ENCODE measurements around the gene NOP16. TPM values are rescaled to one million over a fixed set of nuclear protein-coding genes. Genes with fewer than 3 reads are reported as not detected.

Gene NOP16, protein sequence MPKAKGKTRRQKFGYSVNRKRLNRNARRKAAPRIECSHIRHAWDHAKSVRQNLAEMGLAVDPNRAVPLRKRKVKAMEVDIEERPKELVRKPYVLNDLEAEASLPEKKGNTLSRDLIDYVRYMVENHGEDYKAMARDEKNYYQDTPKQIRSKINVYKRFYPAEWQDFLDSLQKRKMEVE
- total RNA-seq: 4.8 and 10.4 TPM in 2 replicates

DNA sequence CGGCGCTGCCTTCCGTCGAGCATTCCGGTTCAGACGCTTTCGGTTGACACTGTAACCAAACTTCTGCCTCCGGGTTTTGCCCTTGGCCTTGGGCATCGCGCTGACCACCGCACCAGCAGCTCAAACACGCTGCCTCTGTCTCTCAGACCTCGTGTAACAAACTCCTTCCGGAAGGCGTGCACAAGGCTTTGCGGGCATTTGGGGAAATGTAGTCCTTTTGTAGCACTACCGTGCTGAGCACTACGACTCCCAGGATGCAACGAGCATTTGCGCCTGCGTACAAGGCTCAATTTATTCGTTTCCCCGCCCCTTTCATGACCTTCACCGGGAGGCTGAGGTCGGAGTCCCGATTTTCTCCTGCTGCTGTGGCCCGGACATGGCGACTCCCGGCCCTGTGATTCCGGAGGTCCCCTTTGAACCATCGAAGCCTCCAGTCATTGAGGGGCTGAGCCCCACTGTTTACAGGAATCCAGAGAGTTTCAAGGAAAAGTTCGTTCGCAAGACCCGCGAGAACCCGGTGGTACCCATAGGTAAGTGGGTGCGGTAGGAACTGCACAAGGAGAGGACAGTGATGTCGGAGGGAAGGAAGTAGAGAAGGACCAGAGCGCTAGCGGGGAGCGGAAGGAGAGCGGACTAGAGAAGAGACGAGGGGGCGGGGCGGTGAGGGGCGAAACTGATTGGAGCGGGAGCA lies at the start of gene NOP16, which contains the start of gene HIGD2A:
TSS of gene NOP16 (minus strand) at position 155 of the 691 bp plus-strand sequence. CDS start at position 96, 59 bp downstream.
TSS of gene HIGD2A (plus strand) at position 308 of the 691 bp plus-strand sequence. CDS start at position 377, 69 bp downstream.

DNA sequence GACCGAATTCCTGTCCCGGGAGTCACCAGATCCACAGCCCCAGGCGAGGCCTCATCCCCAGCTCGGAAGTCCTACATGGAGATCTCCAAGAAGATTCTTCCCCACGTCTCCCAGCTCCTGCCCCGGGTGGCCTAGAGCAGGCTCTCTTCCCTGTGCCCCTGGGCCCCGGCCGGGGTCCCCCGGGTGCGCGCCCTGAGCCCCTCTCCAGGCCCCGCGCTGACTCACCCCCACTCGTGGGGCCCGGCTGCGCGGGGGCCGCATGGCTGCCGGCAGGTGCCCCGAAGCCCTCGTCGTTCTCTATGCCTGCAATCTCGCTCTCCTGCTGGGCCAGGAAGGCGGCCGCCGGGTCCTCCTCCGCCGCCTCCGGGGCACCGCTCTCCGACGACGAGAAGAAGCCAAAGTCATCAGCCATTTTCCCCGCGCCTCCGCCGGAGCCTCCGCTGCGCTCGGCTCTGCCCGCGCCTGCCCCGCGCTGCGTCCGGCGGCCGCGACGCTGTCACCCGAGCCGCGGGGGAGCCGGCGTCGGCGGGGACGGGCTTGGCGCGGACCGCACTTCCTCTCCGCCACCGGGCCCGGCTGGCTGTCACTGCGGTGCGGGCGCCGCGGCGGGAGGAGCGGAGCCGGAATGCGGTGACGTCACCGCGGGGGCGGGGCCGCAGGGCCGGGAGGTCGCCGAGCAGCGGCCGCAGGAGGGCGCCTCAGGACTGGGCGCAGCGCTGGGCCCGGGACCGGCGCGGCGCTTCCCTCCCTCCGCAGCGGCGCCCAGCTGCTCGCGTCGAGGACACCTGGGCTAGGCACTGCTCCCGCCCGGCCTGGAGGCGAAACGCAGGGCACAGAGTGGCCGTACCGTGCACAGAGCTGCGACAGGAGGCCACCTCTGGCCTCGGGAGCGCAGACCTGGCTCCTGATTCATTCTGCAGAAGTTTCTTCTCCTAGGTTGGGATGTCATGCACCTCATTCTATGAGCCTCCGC lies 27.8 kb upstream of the NOP16 start, which contains the start of gene CLTB:
TSS of gene CLTB (minus strand) at position 588 of the 973 bp plus-strand sequence. CDS start at position 412, 176 bp downstream.

DNA sequence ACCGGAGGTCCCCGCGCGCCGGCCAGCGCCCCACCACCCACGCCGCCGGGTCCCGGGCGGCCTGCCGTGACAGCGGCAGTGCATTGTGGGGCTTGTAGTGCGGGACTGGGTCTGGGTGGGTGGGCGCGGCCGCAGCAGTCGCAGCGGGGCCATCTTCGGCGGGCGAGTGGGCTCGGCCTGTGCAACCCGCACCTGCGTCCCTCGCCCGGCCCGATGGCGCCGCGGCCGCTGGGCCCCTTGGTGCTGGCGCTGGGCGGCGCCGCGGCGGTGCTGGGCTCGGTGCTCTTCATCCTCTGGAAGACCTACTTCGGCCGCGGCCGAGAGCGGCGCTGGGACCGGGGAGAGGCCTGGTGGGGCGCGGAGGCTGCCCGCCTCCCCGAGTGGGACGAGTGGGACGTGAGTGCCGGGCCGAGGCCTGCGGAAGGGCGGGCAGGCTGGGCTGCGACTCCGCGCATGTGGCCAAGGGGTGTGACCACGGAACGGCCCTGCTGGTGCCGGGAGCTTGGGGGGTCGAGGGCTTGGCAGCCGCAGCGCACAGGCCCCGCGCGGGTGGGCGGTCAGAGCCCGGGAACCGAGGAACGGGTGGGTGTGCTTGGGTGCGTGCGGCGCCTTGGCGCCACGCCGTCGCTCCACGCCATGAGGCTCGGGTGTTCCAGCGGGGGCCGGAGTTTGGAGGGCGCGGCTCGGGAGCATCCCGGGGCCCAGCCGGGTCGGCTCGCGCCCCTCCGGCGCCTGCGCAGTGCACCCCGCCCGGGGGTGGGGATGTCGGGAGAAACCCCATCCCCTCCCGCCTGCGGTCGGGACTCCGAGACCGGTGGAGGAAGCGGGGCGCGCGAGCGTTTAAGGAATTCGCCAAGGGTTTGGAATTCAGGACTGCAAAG lies 22.8 kb downstream of the NOP16 start, which contains the start of gene ARL10:
TSS of gene ARL10 (plus strand) at position 137 of the 881 bp plus-strand sequence. CDS start at position 214, 77 bp downstream.

DNA sequence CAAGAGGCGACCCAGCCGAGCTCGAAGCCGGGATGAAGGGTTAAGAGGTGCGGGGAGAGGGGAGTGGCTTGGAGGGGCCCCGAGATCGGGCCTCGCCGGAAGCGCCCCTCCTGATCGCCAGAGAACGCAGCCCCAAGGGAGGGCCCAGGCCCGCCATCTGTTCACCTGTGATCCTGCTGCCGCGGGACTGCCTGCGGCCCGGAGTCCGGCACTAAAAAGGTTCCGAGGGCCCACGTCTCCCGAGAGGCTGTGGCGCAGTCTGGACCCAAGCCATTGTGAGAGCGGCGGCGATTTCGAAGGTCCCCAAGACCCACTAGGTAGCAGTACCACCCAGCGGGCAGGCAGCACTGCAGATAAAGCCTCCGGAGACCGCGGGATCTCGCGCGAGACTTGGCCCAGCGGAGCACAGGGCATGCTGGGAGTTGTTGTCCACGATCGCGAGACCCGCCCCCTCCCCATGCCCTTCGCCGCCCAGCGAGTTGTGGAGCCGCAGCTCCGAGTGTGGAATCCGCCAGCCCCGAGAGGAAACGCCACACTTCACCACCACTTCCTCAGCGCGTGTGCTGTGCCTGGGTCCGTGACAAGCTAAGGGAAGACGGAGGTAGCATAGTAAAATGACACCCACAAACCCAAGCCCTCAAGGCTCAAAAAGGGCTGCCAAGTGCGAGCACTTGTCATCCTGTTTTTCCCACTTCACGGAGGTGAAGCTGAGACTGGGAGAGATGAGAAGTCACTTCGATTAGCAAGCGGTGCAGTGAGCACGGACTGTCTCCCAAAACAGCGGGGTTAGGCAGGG lies 26.8 kb downstream of the NOP16 start, which contains the start of gene KIAA1191:
TSS of gene KIAA1191 (minus strand) at position 328 of the 796 bp plus-strand sequence. CDS start 2,256 bp downstream, outside the sequence.

Other genes starting within 250 kb of the NOP16 start
- 6.2 and 6.8 TPM in 2 replicates for gene SIMC1, start 150.2 kb downstream of the NOP16 start, total RNA-seq
- gene KIAA1191, start 26.8 kb downstream of the NOP16 start, total RNA-seq: 138 and 142 TPM in 2 replicates
- 30.0 and 37.4 TPM in 2 replicates for gene ARL10, start 23.1 kb downstream of the NOP16 start, total RNA-seq
- 41.9 and 44.1 TPM in 2 replicates for gene HIGD2A, start 153 bp upstream of the NOP16 start, total RNA-seq
- gene CLTB, start 27.9 kb upstream of the NOP16 start, total RNA-seq: 65.7 and 72.3 TPM in 2 replicates
- 42.4 and 51.3 TPM in 2 replicates for gene FAF2, start 59.8 kb upstream of the NOP16 start, total RNA-seq
- 2.9 and 6.2 TPM in 2 replicates for gene RNF44, start 148.8 kb upstream of the NOP16 start, total RNA-seq
- gene CDHR2, start 160.7 kb upstream of the NOP16 start, total RNA-seq: 0.17 TPM in 1 of 2 replicates, not detected in the other
- 2.1 and 2.9 TPM in 2 replicates for gene GPRIN1, start 221.6 kb upstream of the NOP16 start, total RNA-seq
- not detected in 2 replicates for gene SNCB, start 241.9 kb upstream of the NOP16 start, total RNA-seq
- gene EIF4E1B, start 242.1 kb upstream of the NOP16 start, total RNA-seq: not detected in 2 replicates

All from smooth muscle cell of the pulmonary artery (primary cell).